Right lobe of liver (tissue), 4 donors: ENCODE data around the gene LAMC1.

Experiments
- POLR2A ChIP-seq: fragments of 450-650 bp; IDR thresholded peaks from one replicate; pipeline ENCODE4 v1.6.1; 2017; ENCODE audit warnings: antibody characterized with exemption, mild to moderate bottlenecking
- TF ChIP-seq, protein P1 (sequence below), 4 donors: fragments of 200-600 bp in 3 of 4; fragments of 450-650 bp in 1 of 4; IDR thresholded peaks; one replicate each; pipeline versions ENCODE4 v1.5.1 to v1.8.0; 2016 to 2022; ENCODE audit warnings: antibody characterized with exemption in 4 of 4, mild to moderate bottlenecking in 2 of 4
- donor health status: DM: no; HTN: no; CAD: no.
- donor health status: DM: no; HTN: no; CAD: no.
- donor health status: DM: no; HTN: yes; CAD: no.

DNA sequence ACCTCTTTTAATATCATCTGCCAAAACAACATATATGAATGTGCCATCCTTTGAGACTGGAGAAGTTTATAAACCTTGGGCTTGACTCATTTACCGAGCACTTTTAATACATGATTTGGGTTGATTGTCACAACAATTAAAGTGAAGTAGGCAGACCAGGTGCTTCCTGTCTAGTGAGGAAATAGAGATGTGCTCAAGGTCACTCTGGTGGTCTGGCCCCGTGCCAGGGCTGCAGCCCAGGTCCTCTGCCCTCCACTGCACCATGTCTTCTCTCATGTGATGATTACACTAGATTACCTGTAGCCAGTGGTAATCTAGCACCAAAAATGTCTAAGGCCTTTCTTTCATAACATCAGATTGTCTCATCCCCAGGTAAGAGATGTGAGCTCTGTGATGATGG is 101.0 kb downstream of the LAMC1 start:
- TF ChIP-seq, protein P1, sequence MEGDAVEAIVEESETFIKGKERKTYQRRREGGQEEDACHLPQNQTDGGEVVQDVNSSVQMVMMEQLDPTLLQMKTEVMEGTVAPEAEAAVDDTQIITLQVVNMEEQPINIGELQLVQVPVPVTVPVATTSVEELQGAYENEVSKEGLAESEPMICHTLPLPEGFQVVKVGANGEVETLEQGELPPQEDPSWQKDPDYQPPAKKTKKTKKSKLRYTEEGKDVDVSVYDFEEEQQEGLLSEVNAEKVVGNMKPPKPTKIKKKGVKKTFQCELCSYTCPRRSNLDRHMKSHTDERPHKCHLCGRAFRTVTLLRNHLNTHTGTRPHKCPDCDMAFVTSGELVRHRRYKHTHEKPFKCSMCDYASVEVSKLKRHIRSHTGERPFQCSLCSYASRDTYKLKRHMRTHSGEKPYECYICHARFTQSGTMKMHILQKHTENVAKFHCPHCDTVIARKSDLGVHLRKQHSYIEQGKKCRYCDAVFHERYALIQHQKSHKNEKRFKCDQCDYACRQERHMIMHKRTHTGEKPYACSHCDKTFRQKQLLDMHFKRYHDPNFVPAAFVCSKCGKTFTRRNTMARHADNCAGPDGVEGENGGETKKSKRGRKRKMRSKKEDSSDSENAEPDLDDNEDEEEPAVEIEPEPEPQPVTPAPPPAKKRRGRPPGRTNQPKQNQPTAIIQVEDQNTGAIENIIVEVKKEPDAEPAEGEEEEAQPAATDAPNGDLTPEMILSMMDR (IDR thresholded peaks at IDR 0.05), result no peak
- no peak for TF ChIP-seq POLR2A
